Measurements from ENCODE around the gene C9orf72.

Gene C9orf72

GRCh38 chr9:27573634-27574590 is 631 bp upstream of the C9orf72 start:
- DNase-seq: peak; percentile 88

- DNase-seq: no peak
Observed at GRCh38 chr9:27572566-27572917, 739 bp downstream of the C9orf72 start.

- DNase-seq: no peak
Observed at GRCh38 chr9:27572061-27572460, 1.2 kb downstream of the C9orf72 start.

- no peak for DNase-seq
Observed at GRCh38 chr9:27571011-27571410, 2.3 kb downstream of the C9orf72 start.

- DNase-seq: no peak
Observed at GRCh38 chr9:27569406-27569805, 3.9 kb downstream of the C9orf72 start.

- DNase-seq: no peak
Observed at GRCh38 chr9:27566118-27566517, 7.2 kb downstream of the C9orf72 start.

- no peak for DNase-seq
Observed at GRCh38 chr9:27565696-27566095, 7.6 kb downstream of the C9orf72 start.

GRCh38 chr9:27564670-27565069 is 8.6 kb downstream of the C9orf72 start:
- no peak for DNase-seq

- no peak for DNase-seq
Observed at GRCh38 chr9:27563738-27564430, 9.4 kb downstream of the C9orf72 start.

- DNase-seq: no peak
Observed at GRCh38 chr9:27561685-27562084, 11.6 kb downstream of the C9orf72 start.

- no peak for DNase-seq
Observed at GRCh38 chr9:27560457-27560856, 12.8 kb downstream of the C9orf72 start.

- DNase-seq: no peak
Observed at GRCh38 chr9:27558307-27558706, 15.0 kb downstream of the C9orf72 start.

GRCh38 chr9:27556470-27556869 is 16.8 kb downstream of the C9orf72 start:
- DNase-seq: no peak

GRCh38 chr9:27554712-27555111 is 18.6 kb downstream of the C9orf72 start:
- no peak for DNase-seq

GRCh38 chr9:27549196-27549755 is 24.0 kb downstream of the C9orf72 start:
- DNase-seq: no peak

- no peak for DNase-seq
Observed at GRCh38 chr9:27548055-27548741, 25.1 kb downstream of the C9orf72 start.

GRCh38 chr9:27545471-27545870 is 27.8 kb downstream of the C9orf72 start:
- DNase-seq: no peak

GRCh38 chr9:27542508-27542907 is 30.8 kb downstream of the C9orf72 start:
- DNase-seq: no peak

GRCh38 chr9:27541740-27542139 is 31.5 kb downstream of the C9orf72 start:
- DNase-seq: no peak

- DNase-seq: no peak
Observed at GRCh38 chr9:27540502-27540901, 32.8 kb downstream of the C9orf72 start.

- no peak for DNase-seq
Observed at GRCh38 chr9:27539479-27540441, 33.5 kb downstream of the C9orf72 start.

GRCh38 chr9:27538647-27539046 is 34.6 kb downstream of the C9orf72 start:
- DNase-seq: no peak

Data from stimulated activated CD4-positive, alpha-beta T cell treated with anti-CD3 and anti-CD28 coated beads, Interleukin-4, amount 100 ng/mL, for 1 hour (primary cell).